IMR-90 (cell line): ENCODE data around the gene NRCAM. TPM values are rescaled to one million over a fixed set of nuclear protein-coding genes. Genes with fewer than 3 reads are reported as not detected.

ENCODE experiments used
- ATAC-seq: fragments of 200-7000 bp; cut with Tn5 transposase; 2 replicates; pipeline ENCODE4 v1.9.1; 2020; ENCODE audit warnings: low read depth, mild to moderate bottlenecking, moderate library complexity
- BruUV-seq: library from RNA; stranded (reverse); fragments of 400-500 nt; replicated peaks from 2 replicates; lab custom pipeline; 2021; lab: Mats Ljungman, UMichigan
- CTCF ChIA-PET: fragments of 300-600 bp; formaldehyde crosslinking; extraction: SDS; loops from one replicate; lab custom pipeline; 2021; ENCODE audit warnings: antibody characterized with exemption; lab: Yijun Ruan, JAX
- POLR2A ChIA-PET: fragments of 300-600 bp; sonication (Branson Sonifier 250); formaldehyde crosslinking; loops from one replicate; lab custom pipeline; 2022; ENCODE audit warnings: antibody characterized with exemption; ENCODE audit not compliant: unreplicated experiment; lab: Charles Lee
- DNase-seq: peaks from one replicate; pipeline ENCODE4 v3.0.0; 2013
- H2AFZ ChIP-seq: replicated peaks from 2 replicates; pipeline ENCODE3; 2013; ENCODE audit warnings: low read length, mild to moderate bottlenecking; ENCODE audit not compliant: poor library complexity
- H2AK5ac ChIP-seq: 2 replicates; pipeline ENCODE4 v1.6.1; 2013; ENCODE audit warnings: low read depth, low read length, inconsistent platforms
- H2AK9ac ChIP-seq: replicated peaks from 2 replicates; pipeline ENCODE3; 2013; ENCODE audit warnings: mild to moderate bottlenecking, low read depth, low read length, moderate library complexity; ENCODE audit not compliant: poor library complexity
- H2BK120ac ChIP-seq: 2 replicates; pipeline ENCODE4 v1.6.1; 2013; ENCODE audit warnings: low read depth, low read length, inconsistent platforms
- H2BK15ac ChIP-seq: 3 replicates; pipeline ENCODE4 v1.6.1; 2013; ENCODE audit warnings: low read depth, low read length, inconsistent platforms
- H2BK20ac ChIP-seq: 2 replicates; pipeline ENCODE4 v1.6.1; 2013; ENCODE audit warnings: low read depth, mild to moderate bottlenecking, inconsistent platforms, low read length, moderate library complexity
- H2BK5ac ChIP-seq: 2 replicates; pipeline ENCODE4 v1.6.1; 2013; ENCODE audit warnings: mild to moderate bottlenecking, low read depth, low read length, inconsistent platforms; ENCODE audit not compliant: poor library complexity, severe bottlenecking
- H3K14ac ChIP-seq: replicated peaks from 2 replicates; pipeline ENCODE4 v1.6.1; 2013; ENCODE audit warnings: low read depth, low read length, inconsistent platforms
- H3K18ac ChIP-seq: 2 replicates; pipeline ENCODE4 v1.6.1; 2013; ENCODE audit warnings: low read depth, low read length, control low read depth
- H3K23ac ChIP-seq: 2 replicates; pipeline ENCODE4 v1.6.1; 2013; ENCODE audit warnings: low read depth, low read length, inconsistent platforms
- H3K27ac ChIP-seq: 2 replicates; pipeline ENCODE4 v1.5.1; 2013; ENCODE audit warnings: mild to moderate bottlenecking, control low read depth, low read length; ENCODE audit not compliant: insufficient read depth
- H3K27me3 ChIP-seq: 2 replicates; pipeline ENCODE4 v1.6.1; 2013; ENCODE audit warnings: low read length; ENCODE audit not compliant: control insufficient read depth, insufficient read depth
- H3K36me3 ChIP-seq: 2 replicates; pipeline ENCODE4 v1.6.1; 2013; ENCODE audit warnings: low read length, mixed read lengths; ENCODE audit not compliant: control insufficient read depth, insufficient read depth
- H3K4ac ChIP-seq: 2 replicates; pipeline ENCODE4 v1.6.1; 2013; ENCODE audit warnings: low read depth, low read length, inconsistent platforms
- H3K4me1 ChIP-seq: 2 replicates; pipeline ENCODE4 v1.6.1; 2013; ENCODE audit warnings: low read length, mixed read lengths; ENCODE audit not compliant: control insufficient read depth, insufficient read depth
- H3K4me2 ChIP-seq: 2 replicates; pipeline ENCODE4 v1.6.1; 2013; ENCODE audit warnings: low read depth, mild to moderate bottlenecking, control low read depth, low read length, moderate library complexity
- H3K4me3 ChIP-seq: 2 replicates; pipeline ENCODE4 v1.5.1; 2013; ENCODE audit warnings: low read depth, mild to moderate bottlenecking, control low read depth, low read length, moderate library complexity; ENCODE audit not compliant: insufficient read depth
- H3K56ac ChIP-seq: 2 replicates; pipeline ENCODE4 v1.6.1; 2013; ENCODE audit warnings: low read length, inconsistent platforms; ENCODE audit not compliant: insufficient read depth; ENCODE audit errors: extremely low read depth
- H3K79me1 ChIP-seq, 2 experiments: 2 replicates each; pipeline ENCODE4 v1.6.1; 2013; ENCODE audit warnings: low read length in 2 of 2, inconsistent platforms in 1 of 2, low read depth in 1 of 2
- H3K9ac ChIP-seq: 2 replicates; pipeline ENCODE4 v1.6.1; 2013; ENCODE audit warnings: low read depth, low read length, control low read depth
- H3K9me1 ChIP-seq: 2 replicates; pipeline ENCODE4 v1.6.1; 2013; ENCODE audit warnings: low read length, inconsistent platforms; ENCODE audit not compliant: insufficient read depth
- H3K9me3 ChIP-seq: 2 replicates; pipeline ENCODE4 v1.6.1; 2013; ENCODE audit warnings: low read length; ENCODE audit not compliant: control insufficient read depth, insufficient read depth
- H4K20me1 ChIP-seq: 2 replicates; pipeline ENCODE4 v1.6.1; 2013; ENCODE audit warnings: low read length, inconsistent platforms; ENCODE audit not compliant: insufficient read depth
- H4K5ac ChIP-seq: 2 replicates; pipeline ENCODE4 v1.6.1; 2013; ENCODE audit warnings: mild to moderate bottlenecking, low read depth, low read length, control low read depth
- H4K8ac ChIP-seq, 2 experiments: 2 replicates each; pipeline ENCODE4 v1.6.1; 2013; ENCODE audit warnings: low read depth in 2 of 2, low read length in 2 of 2, control low read depth in 1 of 2, inconsistent platforms in 1 of 2
- H4K91ac ChIP-seq: 2 replicates; pipeline ENCODE4 v1.6.1; 2013; ENCODE audit warnings: low read depth, low read length, inconsistent platforms; ENCODE audit not compliant: insufficient read depth
- CEBPB ChIP-seq: IDR thresholded peaks from 2 replicates; pipeline ENCODE4 v1.6.1; 2012; ENCODE audit warnings: low read depth, low read length, improper control_type of control experiment
- FOS ChIP-seq: fragments of 150-350 bp; IDR thresholded peaks from 2 replicates; pipeline ENCODE4 v1.6.1; 2016; ENCODE audit warnings: low read depth, low read length
- MXI1 ChIP-seq: IDR thresholded peaks from 2 replicates; pipeline ENCODE4 v1.6.1; 2012; ENCODE audit warnings: low read depth, mild to moderate bottlenecking, low read length, moderate library complexity, borderline replicate concordance
- RFX5 ChIP-seq: IDR thresholded peaks from 2 replicates; pipeline ENCODE4 v1.8.0; 2012; ENCODE audit warnings: low read depth, mild to moderate bottlenecking, low read length, moderate library complexity
- WGBS, 2 experiments: methylation state at CpG; one replicate each; pipeline versions ENCODE4 v1.1.5 to v1.1.7; 2013; ENCODE audit warnings: missing lambda C conversion rate in 2 of 2; ENCODE audit not compliant: insufficient read length in 1 of 2; ENCODE audit errors: extremely low coverage in 2 of 2; 5-methylcytosine and 5-hydroxymethylcytosine counted together
- dilution Hi-C: fragments of 300-500 bp; cut with HindIII; formaldehyde crosslinking; loops from one replicate; pipeline ENCODE4 v1.14.3; 2018; ENCODE audit warnings: low sequenced_read_pairs; ENCODE audit not compliant: unreplicated experiment
- in situ Hi-C: fragments of 300-500 bp; cut with MboI; formaldehyde crosslinking; loops from 3 replicates; pipeline ENCODE4 v1.14.3; 2019; ENCODE audit warnings: low sequenced_read_pairs, inconsistent platforms, mixed read lengths
- intact Hi-C: fragments of 100-400 bp; cut with micrococcal nuclease; formaldehyde crosslinking; loops from 2 replicates; pipeline ENCODE4 v1.10.0; 2022
- polyA plus RNA-seq, 3 experiments: library from polyadenylated mRNA; depleted of rRNA; stranded (reverse); fragments of >200 nt; gene quantifications; 2 replicates each; pipeline ENCODE4 v1.2.3, GENCODE V29; 2012; ENCODE audit warnings: low replicate concordance in 1 of 3
- total RNA-seq: library from RNA; depleted of rRNA; stranded (reverse); fragments of >200 nt; gene quantifications from 2 replicates; pipeline ENCODE4 v1.2.3, GENCODE V29; 2012

The NRCAM gene
- total and polyA plus RNA-seq, 2 of the 4 experiments (the other 2 are of a cell fraction), result 0.46 to 1.1 TPM

DNA sequence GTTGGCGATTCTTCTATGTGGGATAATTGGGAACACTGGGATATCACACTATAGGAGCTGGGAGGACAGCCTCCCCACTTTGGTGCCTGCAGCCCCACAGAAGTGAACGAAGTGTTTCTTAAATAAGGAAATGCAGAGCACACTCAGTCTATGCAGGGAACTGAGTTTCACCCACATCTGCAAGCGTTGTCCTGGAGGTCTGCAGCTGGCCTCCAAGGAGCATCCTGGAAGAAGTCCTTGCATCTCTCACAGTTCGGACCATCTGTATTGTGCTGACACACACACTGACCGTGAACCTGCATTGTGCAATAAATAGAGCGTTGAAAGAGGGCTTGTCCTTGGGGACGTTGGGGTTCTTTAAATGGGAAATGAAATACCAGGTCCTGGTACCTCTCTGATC is 351.9 kb downstream of the NRCAM start:
- Histone ChIP-seq H3K4me3 (no peak overlapping the region), H3K56ac (peak overlapping the region; percentile 43; the same call in 1 of the 2 replicates), H3K14ac (peak overlapping the region; percentile 39), H2AK9ac (no peak overlapping the region), H3K9ac (no peak overlapping the region), H2BK5ac (peak overlapping the region; percentile 60), H3K36me3 (no peaks in the 10 kb centered on the region), H3K79me1 (no peaks in the 10 kb centered on the region), H2BK15ac (peak overlapping the region; percentile 87; the same call in 2 of the 3 replicates), H3K23ac (peak overlapping the region; percentile 21; the same call in 1 of the 2 replicates), H3K9me1 (peaks cover 19% of the 10 kb centered on the region), H3K27me3 (no peaks in the 10 kb centered on the region), H4K91ac (peak overlapping the region; percentile 45), H2AK5ac (peak overlapping the region; percentile 96), H4K20me1 (no peaks in the 10 kb centered on the region), H2BK120ac (peak overlapping the region; percentile 79), H3K9me3 (no peaks in the 10 kb centered on the region), H3K4me1 (peaks cover 19% of the 10 kb centered on the region), H2AFZ (no peak overlapping the region), H4K8ac (peak overlapping the region; percentile 32 to 59; a peak in 3 of 4 replicates), H3K4ac (peak overlapping the region; percentile 92), H3K4me2 (no peak overlapping the region), H3K27ac (peak overlapping the region; percentile 49; the same call in 1 of the 2 replicates), H2BK20ac (peak overlapping the region; percentile 75), H3K18ac (peak overlapping the region; percentile 96), H4K5ac (peak overlapping the region; percentile 87)
- TF ChIP-seq FOS (no peak), RFX5 (no peak), CEBPB (peak; percentile 72), MXI1 (no peak)
- BruUV-seq, result no TSS peak
- POLR2A ChIA-PET, result no interaction called here
- in situ Hi-C loops (no loop called here), intact Hi-C loops (no loop called here), dilution Hi-C loops (no loop called here)
- CTCF ChIA-PET, result interaction anchor here (0.9 kb wide), 1 partner anchor 150 kb away, joined by 3 read pairs; no protein-coding TSS in a partner anchor
- DNase-seq (no peak), ATAC-seq (no peak)
- 60% methylated on average over 1 of the region's 7 CpGs; no CpG with 5 or more reads in 1 of the 2 experiments for WGBS, 2 experiments
